NB4 (cell line): Measurements from ENCODE around the gene DRC1.
"Not testable (repeated sequence)": the region's sequence is repeated elsewhere in the genome, so short reads cannot be mapped to it uniquely, and the experiment has no call there.

ENCODE experiments used
- POLR2A ChIP-seq: IDR thresholded peaks from 2 replicates; pipeline ENCODE4 v1.6.1; 2011; ENCODE audit warnings: mild to moderate bottlenecking; ENCODE audit not compliant: insufficient read length; ENCODE audit errors: extremely low read depth
- TF ChIP-seq, protein P1 (sequence below): IDR thresholded peaks from one replicate; pipeline ENCODE4 v1.5.1; 2012; ENCODE audit warnings: low read depth, low read length

- TF ChIP-seq, protein P1, sequence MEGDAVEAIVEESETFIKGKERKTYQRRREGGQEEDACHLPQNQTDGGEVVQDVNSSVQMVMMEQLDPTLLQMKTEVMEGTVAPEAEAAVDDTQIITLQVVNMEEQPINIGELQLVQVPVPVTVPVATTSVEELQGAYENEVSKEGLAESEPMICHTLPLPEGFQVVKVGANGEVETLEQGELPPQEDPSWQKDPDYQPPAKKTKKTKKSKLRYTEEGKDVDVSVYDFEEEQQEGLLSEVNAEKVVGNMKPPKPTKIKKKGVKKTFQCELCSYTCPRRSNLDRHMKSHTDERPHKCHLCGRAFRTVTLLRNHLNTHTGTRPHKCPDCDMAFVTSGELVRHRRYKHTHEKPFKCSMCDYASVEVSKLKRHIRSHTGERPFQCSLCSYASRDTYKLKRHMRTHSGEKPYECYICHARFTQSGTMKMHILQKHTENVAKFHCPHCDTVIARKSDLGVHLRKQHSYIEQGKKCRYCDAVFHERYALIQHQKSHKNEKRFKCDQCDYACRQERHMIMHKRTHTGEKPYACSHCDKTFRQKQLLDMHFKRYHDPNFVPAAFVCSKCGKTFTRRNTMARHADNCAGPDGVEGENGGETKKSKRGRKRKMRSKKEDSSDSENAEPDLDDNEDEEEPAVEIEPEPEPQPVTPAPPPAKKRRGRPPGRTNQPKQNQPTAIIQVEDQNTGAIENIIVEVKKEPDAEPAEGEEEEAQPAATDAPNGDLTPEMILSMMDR, result not testable (repeated sequence)
- not testable (repeated sequence) for TF ChIP-seq POLR2A
Measured at GRCh38 chr2:26468544-26468943, 66.8 kb downstream of the DRC1 start.
